Coronary artery (tissue), 2 donors: ENCODE results near the gene UBE3C.

Experiments
- DNase-seq: peaks from one replicate; pipeline ENCODE4 v3.0.0-alpha.2; 2017; ENCODE audit warnings: low spot score
- H3K27ac ChIP-seq, 2 donors: fragments of 200-600 bp; sonication (generic); one replicate each; pipeline ENCODE4 v1.5.1; 2016 to 2019
- H3K4me3 ChIP-seq: fragments of 200-600 bp; sonication (generic); 2 replicates; pipeline ENCODE4 v1.5.1; 2016; ENCODE audit warnings: mild to moderate bottlenecking, moderate library complexity
- TF ChIP-seq, protein P1 (sequence below): fragments of 200-600 bp; sonication (generic); IDR thresholded peaks from one replicate; pipeline ENCODE4 v1.5.1; 2019; ENCODE audit warnings: antibody characterized with exemption

UBE3C gene

DNA sequence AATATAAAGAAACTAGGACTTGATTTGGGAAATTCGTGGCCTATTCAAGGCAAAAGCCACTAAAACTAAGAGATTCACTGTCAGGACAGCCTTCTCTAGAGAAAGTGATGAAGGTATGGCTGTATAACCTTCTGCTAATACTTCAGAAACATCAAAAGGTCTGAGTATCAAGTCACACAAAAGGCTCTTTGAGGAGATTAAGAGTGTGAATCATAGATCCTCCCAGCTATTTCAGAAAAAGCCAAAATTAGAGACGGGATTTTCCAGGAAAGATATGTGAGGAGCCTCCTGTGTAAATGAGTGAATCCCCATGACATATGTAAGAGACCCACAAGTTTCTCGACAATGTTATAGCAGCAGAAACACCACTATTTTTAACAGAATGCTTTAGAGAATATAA, 56.2 kb downstream of the UBE3C start:
- Histone ChIP-seq H3K4me3 (no peak overlapping the region), H3K27ac (no peak overlapping the region)
- TF ChIP-seq, protein P1, sequence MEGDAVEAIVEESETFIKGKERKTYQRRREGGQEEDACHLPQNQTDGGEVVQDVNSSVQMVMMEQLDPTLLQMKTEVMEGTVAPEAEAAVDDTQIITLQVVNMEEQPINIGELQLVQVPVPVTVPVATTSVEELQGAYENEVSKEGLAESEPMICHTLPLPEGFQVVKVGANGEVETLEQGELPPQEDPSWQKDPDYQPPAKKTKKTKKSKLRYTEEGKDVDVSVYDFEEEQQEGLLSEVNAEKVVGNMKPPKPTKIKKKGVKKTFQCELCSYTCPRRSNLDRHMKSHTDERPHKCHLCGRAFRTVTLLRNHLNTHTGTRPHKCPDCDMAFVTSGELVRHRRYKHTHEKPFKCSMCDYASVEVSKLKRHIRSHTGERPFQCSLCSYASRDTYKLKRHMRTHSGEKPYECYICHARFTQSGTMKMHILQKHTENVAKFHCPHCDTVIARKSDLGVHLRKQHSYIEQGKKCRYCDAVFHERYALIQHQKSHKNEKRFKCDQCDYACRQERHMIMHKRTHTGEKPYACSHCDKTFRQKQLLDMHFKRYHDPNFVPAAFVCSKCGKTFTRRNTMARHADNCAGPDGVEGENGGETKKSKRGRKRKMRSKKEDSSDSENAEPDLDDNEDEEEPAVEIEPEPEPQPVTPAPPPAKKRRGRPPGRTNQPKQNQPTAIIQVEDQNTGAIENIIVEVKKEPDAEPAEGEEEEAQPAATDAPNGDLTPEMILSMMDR: no peak
- no peak for DNase-seq

DNA sequence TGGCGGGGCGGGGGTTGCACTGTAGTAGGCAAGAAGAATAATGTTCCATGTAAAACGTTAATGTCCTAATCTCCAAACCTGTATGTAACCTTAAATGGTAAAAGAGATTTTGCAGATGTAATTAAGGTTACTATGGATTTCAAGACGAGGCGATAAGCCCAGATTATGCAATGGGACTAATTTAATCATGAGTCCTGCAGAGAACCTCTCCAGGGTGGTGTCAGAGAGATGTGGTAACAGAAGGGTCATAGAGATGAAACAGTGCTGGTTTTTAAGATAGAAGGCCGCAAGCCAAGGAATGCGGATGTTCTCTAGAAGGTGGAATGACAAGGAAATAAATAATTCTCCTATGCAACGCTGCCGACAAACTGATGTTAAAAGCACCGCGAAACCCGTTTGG, 57.1 kb downstream of the UBE3C start:
- TF ChIP-seq, protein P1: no peak
- Histone ChIP-seq H3K27ac (no peak overlapping the region), H3K4me3 (no peak overlapping the region)
- no peak for DNase-seq

DNA sequence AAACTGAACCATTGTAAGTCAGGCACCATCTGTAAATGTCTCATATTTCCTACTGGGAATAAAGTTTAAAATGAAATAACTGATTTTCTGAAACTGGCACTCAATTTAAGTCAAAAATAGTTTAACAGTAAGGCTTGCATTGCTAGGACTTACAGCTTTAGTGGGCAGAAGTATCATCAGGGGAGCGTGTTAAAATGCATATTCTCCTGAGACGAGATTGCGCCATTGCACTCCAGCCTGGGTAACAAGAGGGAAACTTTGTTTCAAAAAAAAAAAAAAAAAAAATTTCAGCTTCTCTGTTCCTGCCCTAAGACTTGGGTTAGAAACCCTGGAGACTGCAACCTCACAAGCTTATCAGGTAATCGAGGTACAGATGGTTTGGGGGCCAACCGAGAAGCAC, 65.4 kb downstream of the UBE3C start:
- TF ChIP-seq, protein P1: no peak
- no peak overlapping the region for H3K27ac ChIP-seq
- H3K4me3 ChIP-seq: no peak overlapping the region
- DNase-seq: no peak

DNA sequence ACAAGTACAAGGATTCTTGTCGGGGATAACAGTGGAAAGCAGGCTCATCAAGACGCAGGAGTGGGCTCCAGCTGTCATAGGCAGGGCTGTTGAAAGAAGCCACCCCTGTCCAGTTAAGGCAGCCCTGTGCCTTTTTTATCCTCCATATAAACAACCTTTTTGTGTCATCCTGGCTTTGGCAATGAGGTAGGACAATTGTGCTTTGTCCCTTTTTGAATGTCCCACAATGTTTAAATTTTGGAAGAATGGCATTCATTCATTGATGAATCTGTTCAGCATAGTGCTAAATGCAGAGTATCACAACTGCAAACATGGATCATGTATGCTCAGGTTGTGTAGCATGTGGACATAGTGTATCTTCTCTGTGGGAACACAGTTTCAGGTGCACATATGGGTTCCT, 66.7 kb downstream of the UBE3C start:
- TF ChIP-seq, protein P1: no peak
- H3K27ac ChIP-seq: no peak overlapping the region
- no peak for DNase-seq
- H3K4me3 ChIP-seq: no peak overlapping the region

DNA sequence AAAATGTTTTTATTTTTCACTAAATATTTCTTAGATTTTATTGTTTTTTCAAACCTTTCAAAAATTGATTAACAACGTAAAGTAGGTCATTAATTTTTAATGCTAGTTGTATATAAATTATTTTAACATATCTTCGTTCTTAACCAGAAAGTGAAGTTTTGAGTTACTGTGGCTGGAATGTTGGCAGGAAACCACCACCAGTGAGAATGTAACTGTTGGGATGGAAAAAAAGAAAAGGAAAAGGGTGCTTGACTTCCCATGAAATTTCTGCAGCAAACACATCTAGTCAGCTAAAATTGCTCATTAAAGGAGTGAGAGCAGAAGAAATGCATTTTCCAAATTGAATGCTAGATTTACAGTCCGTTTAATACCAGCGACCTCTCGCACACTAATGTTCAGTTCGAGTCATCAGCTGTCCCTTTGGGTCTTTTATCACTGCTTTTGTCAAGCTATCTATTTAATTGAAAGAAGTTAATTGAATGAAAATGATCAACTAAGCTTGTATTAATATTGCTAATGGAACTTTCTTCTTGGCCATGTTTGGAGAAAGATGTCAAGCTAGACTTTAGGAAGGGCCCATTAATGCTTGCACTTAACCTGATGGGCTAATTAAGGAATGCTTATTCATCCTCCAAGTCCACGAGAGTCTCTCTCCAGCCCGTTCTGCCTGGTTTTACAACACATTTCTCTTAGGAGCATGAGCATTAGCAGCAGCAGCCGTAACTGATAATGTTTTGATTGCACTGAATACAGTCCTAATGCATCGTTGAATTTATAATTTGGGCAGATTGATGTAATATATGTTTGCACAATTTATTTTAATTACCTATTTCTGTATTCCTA, 70.1 kb downstream of the UBE3C start:
- TF ChIP-seq, protein P1: no peak
- no peak overlapping the region for H3K4me3 ChIP-seq
- no peak overlapping the region for H3K27ac ChIP-seq
- DNase-seq: no peak

DNA sequence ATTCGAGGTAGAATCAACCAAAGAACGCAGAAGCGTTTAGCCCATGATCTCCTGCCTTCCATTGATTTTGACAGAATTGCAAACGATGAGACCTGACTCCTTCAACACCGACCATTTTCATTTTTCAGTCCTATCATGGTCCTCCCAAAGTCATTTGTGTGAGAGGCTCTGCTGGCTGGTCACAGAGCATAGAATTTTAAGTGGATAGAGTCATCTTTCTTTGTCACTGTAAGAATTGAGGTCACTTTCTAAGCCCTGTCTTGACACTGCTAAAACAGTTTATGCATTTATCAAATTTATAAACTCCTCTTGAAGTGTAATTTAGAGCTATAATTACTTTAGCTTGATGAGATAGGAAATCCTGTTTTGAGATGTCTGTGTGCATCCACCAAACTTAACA, 72.0 kb downstream of the UBE3C start:
- TF ChIP-seq, protein P1: no peak
- Histone ChIP-seq H3K4me3 (no peak overlapping the region), H3K27ac (no peak overlapping the region)
- DNase-seq: no peak

DNA sequence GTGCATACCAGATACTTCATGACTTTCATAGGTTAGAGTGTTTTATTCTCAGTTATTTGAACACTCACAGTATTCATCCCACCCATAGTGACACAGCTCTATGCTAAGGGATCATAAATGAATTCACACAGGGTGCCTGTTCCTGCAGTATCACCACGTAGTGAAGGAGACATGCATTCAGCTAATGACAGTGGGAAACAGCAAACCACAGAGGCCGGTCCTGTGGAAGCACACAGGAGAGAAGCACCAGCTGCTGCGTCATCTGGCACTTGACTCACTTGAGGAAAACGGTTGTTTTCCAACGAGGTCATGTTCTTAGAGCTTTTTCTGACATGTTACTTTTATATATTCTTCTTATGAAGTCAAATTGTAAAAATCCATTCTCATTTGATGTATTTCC, 73.0 kb downstream of the UBE3C start:
- Histone ChIP-seq H3K27ac (no peak overlapping the region), H3K4me3 (no peak overlapping the region)
- TF ChIP-seq, protein P1: no peak
- DNase-seq: no peak
